H1 (cell line): ENCODE results near the gene ASTN1. TPM values are rescaled to one million over a fixed set of nuclear protein-coding genes. Genes with fewer than 3 reads are reported as not detected.
A peak's percentile ranks its signal among the peaks of the same experiment; 100 is the strongest.

Experiments used
- CTCF ChIA-PET: fragments of 300-600 bp; sonication (Branson Sonifier 250); formaldehyde crosslinking; loops from one replicate; lab custom pipeline; 2021; ENCODE audit not compliant: partially characterized antibody; lab: Charles Lee
- POLR2A ChIA-PET: fragments of 300-600 bp; sonication (Branson Sonifier 250); formaldehyde crosslinking; loops from one replicate; lab custom pipeline; 2021; ENCODE audit warnings: inconsistent platforms; ENCODE audit not compliant: partially characterized antibody; lab: Charles Lee
- DNase-seq, 2 experiments: peaks; one replicate each; pipeline versions ENCODE4 v3.0.0 to v3.0.0-alpha.2; 2010 to 2022; ENCODE audit warnings: low spot score in 2 of 2, low read depth in 1 of 2, mixed read lengths in 1 of 2
- FAIRE-seq: peaks from 2 replicates; lab custom pipeline; 2011; peaks lifted over from hg19 to GRCh38; lab: Jason Lieb, UNC
- H2AFZ ChIP-seq: 2 replicates; pipeline ENCODE4 v1.8.1; 2012; ENCODE audit warnings: low read length, inconsistent platforms
- H2AK5ac ChIP-seq: 2 replicates; pipeline ENCODE4 v1.6.1; 2013; ENCODE audit warnings: low read depth, low read length
- H2BK120ac ChIP-seq: replicated peaks from 2 replicates; pipeline ENCODE3; 2013; ENCODE audit warnings: low read depth, low read length, inconsistent platforms
- H2BK12ac ChIP-seq: 2 replicates; pipeline ENCODE4 v1.6.1; 2013; ENCODE audit warnings: low read depth, low read length
- H2BK15ac ChIP-seq: 2 replicates; pipeline ENCODE4 v1.6.1; 2013; ENCODE audit warnings: low read length
- H2BK20ac ChIP-seq: 2 replicates; pipeline ENCODE4 v1.6.1; 2013; ENCODE audit warnings: low read length
- H2BK5ac ChIP-seq: 2 replicates; pipeline ENCODE4 v1.6.1; 2013; ENCODE audit warnings: low read depth, low read length
- H3K14ac ChIP-seq: 2 replicates; pipeline ENCODE4 v1.6.1; 2013; ENCODE audit warnings: inconsistent platforms; ENCODE audit not compliant: insufficient read length
- H3K18ac ChIP-seq: 2 replicates; pipeline ENCODE4 v1.6.1; 2013; ENCODE audit warnings: low read length; ENCODE audit errors: extremely low read depth
- H3K23ac ChIP-seq: 2 replicates; pipeline ENCODE4 v1.6.1; 2013; ENCODE audit warnings: inconsistent platforms; ENCODE audit not compliant: insufficient read length
- H3K23me2 ChIP-seq: 2 replicates; pipeline ENCODE4 v1.6.1; 2013; ENCODE audit warnings: low read depth, low read length
- H3K27ac ChIP-seq: 2 replicates; pipeline ENCODE4 v1.6.1; 2011; ENCODE audit warnings: low read depth, low read length, inconsistent platforms
- H3K27me3 ChIP-seq, 4 experiments: replicated peaks in 1 of 4; 1 replicate in 1 of 4; 2 replicates in 3 of 4; pipeline versions ENCODE4 v1.6.1 to v1.8.1; 2011 to 2013; ENCODE audit warnings: low read length in 3 of 4, mild to moderate bottlenecking in 3 of 4, inconsistent platforms in 2 of 4, mixed read lengths in 2 of 4, moderate library complexity in 1 of 4; ENCODE audit not compliant: control insufficient read depth in 3 of 4, insufficient read depth in 3 of 4; ENCODE audit errors: extremely low read depth in 1 of 4
- H3K36me3 ChIP-seq, 4 experiments: 2 replicates each; pipeline versions ENCODE4 v1.6.1 to v1.8.1; 2011 to 2013; ENCODE audit warnings: mild to moderate bottlenecking in 4 of 4, low read length in 3 of 4, moderate library complexity in 2 of 4, control low read depth in 1 of 4, inconsistent platforms in 1 of 4; ENCODE audit not compliant: insufficient read depth in 4 of 4, control insufficient read depth in 2 of 4
- H3K4ac ChIP-seq: replicated peaks from 2 replicates; pipeline ENCODE3; 2013; ENCODE audit warnings: low read length, low read depth, mixed read lengths, inconsistent platforms; ENCODE audit not compliant: insufficient read length
- H3K4me1 ChIP-seq, 4 experiments: replicated peaks in 1 of 4; 1 replicate in 1 of 4; 2 replicates in 3 of 4; pipeline versions ENCODE4 v1.6.1 to v1.8.1; 2011 to 2013; ENCODE audit warnings: low read length in 3 of 4, inconsistent platforms in 2 of 4, mixed read lengths in 1 of 4; ENCODE audit not compliant: insufficient read depth in 4 of 4, control insufficient read depth in 3 of 4
- H3K4me2 ChIP-seq, 2 experiments: 2 replicates each; pipeline versions ENCODE4 v1.6.1 to v1.8.1; 2011 to 2013; ENCODE audit warnings: low read depth in 2 of 2, low read length in 2 of 2, control low read depth in 1 of 2, inconsistent platforms in 1 of 2, mild to moderate bottlenecking in 1 of 2; ENCODE audit not compliant: insufficient read depth in 1 of 2
- H3K4me3 ChIP-seq, 4 experiments: fragments of 200-600, 300-600 bp in 1 of 4; sonication (generic), shearing (Covaris generic), sonication (Bioruptor Twin) in 1 of 4; 2 replicates each; pipeline versions ENCODE4 v1.5.1 to v1.8.1; 2011 to 2016; ENCODE audit warnings: low read length in 4 of 4, low read depth in 3 of 4, control low read depth in 2 of 4, inconsistent platforms in 2 of 4, mild to moderate bottlenecking in 2 of 4, mixed read lengths in 1 of 4, moderate library complexity in 1 of 4; ENCODE audit not compliant: insufficient read depth in 2 of 4; ENCODE audit errors: extremely low read depth in 1 of 4
- H3K56ac ChIP-seq: replicated peaks from 2 replicates; pipeline ENCODE3; 2013; ENCODE audit warnings: low read depth, mild to moderate bottlenecking, mixed read lengths, low read length, inconsistent platforms; ENCODE audit not compliant: insufficient read length
- H3K79me1 ChIP-seq: 2 replicates; pipeline ENCODE4 v1.6.1; 2013; ENCODE audit warnings: low read depth, low read length, control low read depth
- H3K79me2 ChIP-seq, 2 experiments: 2 replicates each; pipeline versions ENCODE4 v1.6.1 to v1.8.1; 2012 to 2013; ENCODE audit warnings: low read length in 2 of 2, mild to moderate bottlenecking in 2 of 2, inconsistent platforms in 1 of 2; ENCODE audit not compliant: insufficient read depth in 2 of 2, control insufficient read depth in 1 of 2
- H3K9ac ChIP-seq, 4 experiments: replicated peaks in 1 of 4; 1 replicate in 1 of 4; 2 replicates in 3 of 4; pipeline versions ENCODE4 v1.6.1 to v1.8.1; 2011 to 2013; ENCODE audit warnings: low read depth in 3 of 4, low read length in 3 of 4, control low read depth in 2 of 4, mild to moderate bottlenecking in 2 of 4, moderate library complexity in 2 of 4, inconsistent platforms in 1 of 4; ENCODE audit errors: extremely low read depth in 1 of 4
- H3K9me3 ChIP-seq, 2 experiments: 2 replicates each; pipeline versions ENCODE4 v1.6.1 to v1.8.1; 2012 to 2013; ENCODE audit warnings: mild to moderate bottlenecking in 2 of 2, moderate library complexity in 2 of 2, control low read depth in 1 of 2, inconsistent platforms in 1 of 2, low read depth in 1 of 2, low read length in 1 of 2, mixed read lengths in 1 of 2; ENCODE audit not compliant: insufficient read depth in 2 of 2
- H4K20me1 ChIP-seq, 2 experiments: replicated peaks in 1 of 2; 2 replicates each; pipeline versions ENCODE3 to v1.8.1; 2011 to 2013; ENCODE audit warnings: inconsistent platforms in 2 of 2, low read length in 2 of 2, mild to moderate bottlenecking in 1 of 2; ENCODE audit not compliant: insufficient read depth in 2 of 2, control insufficient read depth in 1 of 2
- H4K5ac ChIP-seq: 2 replicates; pipeline ENCODE4 v1.6.1; 2013; ENCODE audit warnings: low read length, low read depth, mixed read lengths, inconsistent platforms; ENCODE audit not compliant: insufficient read length
- H4K8ac ChIP-seq: 2 replicates; pipeline ENCODE4 v1.8.0; 2013; ENCODE audit warnings: mild to moderate bottlenecking, moderate library complexity, low read length, inconsistent platforms; ENCODE audit not compliant: insufficient read depth; ENCODE audit errors: extremely low read depth
- H4K91ac ChIP-seq: replicated peaks from 2 replicates; pipeline ENCODE3; 2013; ENCODE audit warnings: low read length, mixed read lengths, inconsistent platforms; ENCODE audit not compliant: insufficient read length
- CBX5 ChIP-seq: fragments of 300-800, 300-1000 bp; sonication (generic); IDR thresholded peaks from 2 replicates; pipeline ENCODE4 v1.7.1; 2016; ENCODE audit warnings: antibody characterized with exemption, low read length, low read depth
- FOSL1 ChIP-seq: IDR thresholded peaks from 2 replicates; pipeline ENCODE4 v1.6.1; 2011; ENCODE audit warnings: mild to moderate bottlenecking, low read depth, low read length, moderate library complexity; ENCODE audit not compliant: insufficient read depth
- KDM4A ChIP-seq: IDR thresholded peaks from one replicate; pipeline ENCODE4 v1.7.1; 2012; ENCODE audit warnings: low read depth, mild to moderate bottlenecking, moderate library complexity, low read length, inconsistent platforms; ENCODE audit not compliant: severe bottlenecking
- RBBP5 ChIP-seq: IDR thresholded peaks from 2 replicates; pipeline ENCODE4 v1.7.1; 2012; ENCODE audit warnings: low read depth, mild to moderate bottlenecking, inconsistent platforms, low read length, moderate library complexity, borderline replicate concordance
- RNF2 ChIP-seq: fragments of 200-900, 300-1000 bp; sonication (generic); IDR thresholded peaks from 2 replicates; pipeline ENCODE4 v1.7.1; 2016; ENCODE audit warnings: borderline replicate concordance, low read depth, mild to moderate bottlenecking, antibody characterized with exemption, low read length; ENCODE audit not compliant: poor library complexity, severe bottlenecking; ENCODE audit errors: missing control alignments
- RXRA ChIP-seq: IDR thresholded peaks from 2 replicates; pipeline ENCODE4 v1.6.1; 2011; ENCODE audit warnings: low read depth, mild to moderate bottlenecking, low read length, moderate library complexity; ENCODE audit not compliant: insufficient read depth
- SAP30 ChIP-seq: fragments of 300-600 bp; sonication (generic); IDR thresholded peaks from 2 replicates; pipeline ENCODE4 v1.7.1; 2012; ENCODE audit warnings: low read length, moderate library complexity, mild to moderate bottlenecking, inconsistent platforms; ENCODE audit not compliant: insufficient read depth, insufficient replicate concordance
- SIN3A ChIP-seq, 2 experiments: IDR thresholded peaks in 1 of 2; conservative IDR thresholded peaks in 1 of 2; 2 replicates each; pipeline ENCODE4 v1.6.1; 2011 to 2012; ENCODE audit warnings: low read length in 2 of 2, improper control_type of control experiment in 1 of 2, low read depth in 1 of 2, mild to moderate bottlenecking in 1 of 2
- SP4 ChIP-seq: IDR thresholded peaks from 2 replicates; pipeline ENCODE4 v1.6.1; 2012; ENCODE audit warnings: low read length, inconsistent platforms
- SUZ12 ChIP-seq: fragments of 200-600 bp; sonication (generic); IDR thresholded peaks from 2 replicates; pipeline ENCODE4 v1.6.1; 2012; ENCODE audit warnings: mild to moderate bottlenecking, inconsistent platforms, low read length, moderate library complexity, mixed read lengths
- WGBS, 2 experiments: shearing (Covaris generic) in 1 of 2; methylation state at CpG; one replicate each; pipeline versions ENCODE4 v1.1.6 to v1.1.7; 2013 to 2015; ENCODE audit warnings: low lambda C conversion rate in 2 of 2, mixed read lengths in 2 of 2, inconsistent platforms in 1 of 2, low coverage in 1 of 2, missing lambda C conversion rate in 1 of 2; ENCODE audit not compliant: insufficient replicate concordance in 2 of 2, insufficient coverage in 1 of 2, insufficient read length in 1 of 2; ENCODE audit errors: extremely low coverage in 1 of 2, missing lambda C conversion rate in 1 of 2; 5-methylcytosine and 5-hydroxymethylcytosine counted together
- polyA plus RNA-seq, 7 experiments: library from polyadenylated mRNA; depleted of rRNA in 3 of 7; stranded (reverse) in 5 of 7; unstranded in 2 of 7; fragments of >200 nt in 5 of 7; fragments of 200-250 nt in 2 of 7; gene quantifications; 1 replicate in 5 of 7; 2 replicates in 1 of 7; 4 replicates in 1 of 7; pipeline versions ENCODE4 v1.2.1 to v1.2.3, GENCODE V29; 2011 to 2013; ENCODE audit warnings: missing spikeins in 2 of 7, mixed read lengths in 2 of 7
- total RNA-seq: library from RNA; stranded (reverse); fragmentation: NEBNext Ultra II Directional; extraction: Animal tissue kit (Norgen Biotek cat#: 25700); gene quantifications from 2 replicates; pipeline ENCODE4 v1.2.1, GENCODE V29; 2021
- TF ChIP-seq, protein P1 (sequence below): IDR thresholded peaks from 2 replicates; pipeline ENCODE4 v1.6.1; 2011; ENCODE audit warnings: low read length, improper control_type of control experiment

The ASTN1 gene
- total and polyA plus RNA-seq, 2 of the 8 experiments (the other 6 are each of a cell fraction or from before 2014, with no cell fraction given), result 2.9 to 4.1 TPM

- H3K27me3 ChIP-seq, result peaks cover 0 to 2% (median 0%) of the 10 kb centered on the region in 4 experiments; a peak in 1 of 7 replicates
- peaks cover 0 to 15% (median 9%) of the 10 kb centered on the region in 4 experiments; a peak in 4 of 7 replicates for H3K4me1 ChIP-seq
- no peak overlapping the region for H4K5ac ChIP-seq
- WGBS, 2 experiments, result 84% methylated on average over 3 of the region's 3 CpGs; no CpG with 5 or more reads in 1 of the 2 experiments
- no peak overlapping the region for H3K56ac ChIP-seq
- no peaks in the 10 kb centered on the region for H3K36me3 ChIP-seq
- peak overlapping the region; percentile 28; the same call in 1 of the 2 replicates for H2BK20ac ChIP-seq
- ChIA-PET POLR2A (no interaction called here), CTCF (interaction anchor here (1.0 kb wide), 1 partner anchor 147 kb away, joined by 3 read pairs; no protein-coding TSS in a partner anchor)
- FAIRE-seq (no peak), DNase-seq (no peak)
- no peak overlapping the region for H3K4ac ChIP-seq
- H3K18ac ChIP-seq, result peak overlapping the region; percentile 54
- H3K9me3 ChIP-seq, result no peaks in the 10 kb centered on the region
- H3K14ac ChIP-seq, result no peak overlapping the region
- H3K23me2 ChIP-seq, result no peaks in the 10 kb centered on the region; the same call in 1 of the 2 replicates
- no peak overlapping the region for H3K27ac ChIP-seq
- peak overlapping the region; percentile 69; the same call in 1 of the 2 replicates for H2BK12ac ChIP-seq
- H3K4me3 ChIP-seq, result peak overlapping the region in 1 of 4 experiments; percentile 33; a peak in 1 of 8 replicates
- H2AFZ ChIP-seq, result no peak overlapping the region
- no peak overlapping the region; the same call in 1 of the 2 replicates for H2BK5ac ChIP-seq
- peak overlapping the region in 1 of 2 experiments; percentile 49; a peak in 2 of 4 replicates for H3K4me2 ChIP-seq
- H2BK120ac ChIP-seq, result no peak overlapping the region
- H3K79me1 ChIP-seq, result no peaks in the 10 kb centered on the region
- H4K8ac ChIP-seq, result no peak overlapping the region
- H3K23ac ChIP-seq, result no peak overlapping the region
- no peaks in the 10 kb centered on the region for H4K20me1 ChIP-seq
- H2AK5ac ChIP-seq, result 0 out of 2 replicates have a peak overlapping the region, but pooled peaks have one; percentile 28
- no peak overlapping the region for H3K9ac ChIP-seq
- H3K79me2 ChIP-seq, result no peaks in the 10 kb centered on the region
- no peak overlapping the region for H4K91ac ChIP-seq
- H2BK15ac ChIP-seq, result no peak overlapping the region
- TF ChIP-seq RBBP5 (no peak), SP4 (no peak), RNF2 (no peak), CBX5 (no peak), SUZ12 (no peak), FOSL1 (no peak), SIN3A (conservative IDR thresholded peaks at IDR 0.05 in 1 of 2, IDR thresholded peaks at IDR 0.05 in 1 of 2; ENCODE audit: low read depth in 1 of 2, low read length in 2 of 2) (no peak), KDM4A (no peak), RXRA (no peak), SAP30 (no peak)
- TF ChIP-seq, protein P1, sequence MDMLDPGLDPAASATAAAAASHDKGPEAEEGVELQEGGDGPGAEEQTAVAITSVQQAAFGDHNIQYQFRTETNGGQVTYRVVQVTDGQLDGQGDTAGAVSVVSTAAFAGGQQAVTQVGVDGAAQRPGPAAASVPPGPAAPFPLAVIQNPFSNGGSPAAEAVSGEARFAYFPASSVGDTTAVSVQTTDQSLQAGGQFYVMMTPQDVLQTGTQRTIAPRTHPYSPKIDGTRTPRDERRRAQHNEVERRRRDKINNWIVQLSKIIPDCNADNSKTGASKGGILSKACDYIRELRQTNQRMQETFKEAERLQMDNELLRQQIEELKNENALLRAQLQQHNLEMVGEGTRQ, result no peak
Measured at GRCh38 chr1:177045151-177045550, 119.4 kb downstream of the ASTN1 start.
